ENCODE measurements around the gene FAM227B.
"Not testable (repeated sequence)": the region's sequence is repeated elsewhere in the genome, so short reads cannot be mapped to it uniquely, and the experiment has no call there.

GRCh38 chr15:49354439-49354838, 266.2 kb downstream of the FAM227B start:
- TF ChIP-seq POLR2AphosphoS5, POLR2A, CTCF (IDR thresholded peaks at IDR 0.05): not testable (repeated sequence)
